ENCODE measurements around the gene ZNF750.

ZNF750 gene

GRCh38 chr17:82839617-82840292 lies at the start of gene ZNF750:
Gene ZNF750 (minus strand): TSS chr17:82840022. CDS start chr17:82832454, 7,568 bp downstream.
- no peak within 1 kb of the TSS for H3K4me3 ChIP-seq (ENCODE audit: low read length)
- no peak for TF ChIP-seq ZNF274 (IDR thresholded peaks at IDR 0.05; ENCODE audit: low read depth, low read length)

- TF ChIP-seq ZNF274 (IDR thresholded peaks at IDR 0.05; ENCODE audit: low read depth, low read length): no peak
- no peak overlapping the region for H3K4me3 ChIP-seq (ENCODE audit: low read length)
Observed at GRCh38 chr17:82888583-82889495, 49.0 kb upstream of the ZNF750 start.

GRCh38 chr17:82887255-82888164 lies 47.7 kb upstream of the ZNF750 start:
- TF ChIP-seq ZNF274 (IDR thresholded peaks at IDR 0.05; ENCODE audit: low read depth, low read length): no peak

GRCh38 chr17:82884970-82885353 lies 45.1 kb upstream of the ZNF750 start:
- TF ChIP-seq ZNF274 (IDR thresholded peaks at IDR 0.05; ENCODE audit: low read depth, low read length): no peak
- H3K4me3 ChIP-seq (ENCODE audit: low read length): no peak overlapping the region; the same call in 1 of the 2 replicates

More at GRCh38 chr17:82887255-82888164, 47.7 kb upstream of the ZNF750 start:
- H3K4me3 ChIP-seq (ENCODE audit: low read length): no peak overlapping the region

- TF ChIP-seq ZNF274 (IDR thresholded peaks at IDR 0.05; ENCODE audit: low read depth, low read length): no peak
- no peak overlapping the region; the same call in 1 of the 2 replicates for H3K4me3 ChIP-seq (ENCODE audit: low read length)
Observed at GRCh38 chr17:82884341-82884969, 44.6 kb upstream of the ZNF750 start.

- TF ChIP-seq ZNF274 (IDR thresholded peaks at IDR 0.05; ENCODE audit: low read depth, low read length): no peak
- no peak overlapping the region for H3K4me3 ChIP-seq (ENCODE audit: low read length)
Observed at GRCh38 chr17:82883419-82884031, 43.7 kb upstream of the ZNF750 start.

- no peak for TF ChIP-seq ZNF274 (IDR thresholded peaks at IDR 0.05; ENCODE audit: low read depth, low read length)
- H3K4me3 ChIP-seq (ENCODE audit: low read length): no peak overlapping the region
Observed at GRCh38 chr17:82882715-82883418, 43.0 kb upstream of the ZNF750 start.

- no peak overlapping the region for H3K4me3 ChIP-seq (ENCODE audit: low read length)
- TF ChIP-seq ZNF274 (IDR thresholded peaks at IDR 0.05; ENCODE audit: low read depth, low read length): no peak
Observed at GRCh38 chr17:82881900-82882714, 42.3 kb upstream of the ZNF750 start.

GRCh38 chr17:82881324-82881823 lies 41.6 kb upstream of the ZNF750 start:
- no peak overlapping the region for H3K4me3 ChIP-seq (ENCODE audit: low read length)
- no peak for TF ChIP-seq ZNF274 (IDR thresholded peaks at IDR 0.05; ENCODE audit: low read depth, low read length)

GRCh38 chr17:82880620-82881323 lies 41.0 kb upstream of the ZNF750 start:
- no peak for TF ChIP-seq ZNF274 (IDR thresholded peaks at IDR 0.05; ENCODE audit: low read depth, low read length)
- H3K4me3 ChIP-seq (ENCODE audit: low read length): no peak overlapping the region

GRCh38 chr17:82879241-82879640 lies 39.4 kb upstream of the ZNF750 start:
- H3K4me3 ChIP-seq (ENCODE audit: low read length): no peak overlapping the region
- TF ChIP-seq ZNF274 (IDR thresholded peaks at IDR 0.05; ENCODE audit: low read depth, low read length): no peak
